Measurements from ENCODE around the gene IAH1.
"Not testable (repeated sequence)": the region's sequence is repeated elsewhere in the genome, so short reads cannot be mapped to it uniquely, and the experiment has no call there.

Gene IAH1

DNA sequence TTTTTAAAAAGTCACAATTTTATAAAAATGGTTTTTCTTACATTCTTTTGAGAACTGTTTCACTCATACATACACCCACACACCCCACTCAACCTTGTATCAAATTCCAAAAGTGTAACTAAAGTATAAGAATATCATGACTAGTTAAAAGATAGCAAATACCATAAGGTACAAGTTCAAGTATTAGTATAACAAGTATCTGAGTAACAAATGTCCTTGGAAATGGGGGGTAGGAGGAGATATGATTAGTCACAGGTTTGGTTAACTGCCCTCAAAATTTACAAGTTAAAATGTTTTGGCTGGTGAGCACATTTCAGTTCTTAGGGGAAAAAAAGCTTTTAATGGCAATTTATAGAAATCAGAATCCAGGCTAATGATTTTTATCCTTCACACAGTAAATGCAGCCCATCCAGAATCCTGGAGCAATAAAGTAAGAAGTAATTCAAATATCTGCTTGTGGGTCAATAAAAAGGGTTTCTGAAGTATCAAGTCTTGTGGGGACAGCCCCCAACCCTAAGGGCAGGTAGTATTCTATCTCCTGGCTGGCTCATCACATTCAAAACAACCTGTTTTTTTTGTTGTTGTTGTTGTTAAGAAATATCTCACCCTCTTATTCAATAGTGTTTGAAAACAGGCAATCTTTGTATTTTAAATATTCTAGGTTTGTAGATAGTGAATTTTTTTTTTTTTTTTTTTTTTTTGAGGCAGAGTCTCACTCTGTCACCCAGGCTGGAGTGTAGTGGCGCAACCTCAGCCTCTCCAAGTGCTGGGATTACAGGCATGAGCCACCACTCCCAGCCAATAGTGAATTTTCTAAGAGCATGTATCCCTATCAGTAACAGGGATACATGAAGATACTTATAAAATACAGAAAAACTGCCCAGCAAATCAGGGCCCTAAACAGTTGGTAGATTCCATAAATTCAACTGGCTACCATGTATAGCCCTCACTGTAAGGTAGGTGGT is 14.5 kb downstream of the IAH1 start:
- Mint-ChIP-seq H3K4me3 (no peak overlapping the region), H3K27ac (no peak overlapping the region), H3K4me1 (ENCODE audit: low read depth) (no peaks in the 10 kb centered on the region), H3K9me3 (no peaks in the 10 kb centered on the region), H3K27me3 (no peaks in the 10 kb centered on the region), H3K36me3 (ENCODE audit: low read depth) (peaks cover 98% of the 10 kb centered on the region)
- intact Hi-C loops (cut with micrococcal nuclease): no loop called here

DNA sequence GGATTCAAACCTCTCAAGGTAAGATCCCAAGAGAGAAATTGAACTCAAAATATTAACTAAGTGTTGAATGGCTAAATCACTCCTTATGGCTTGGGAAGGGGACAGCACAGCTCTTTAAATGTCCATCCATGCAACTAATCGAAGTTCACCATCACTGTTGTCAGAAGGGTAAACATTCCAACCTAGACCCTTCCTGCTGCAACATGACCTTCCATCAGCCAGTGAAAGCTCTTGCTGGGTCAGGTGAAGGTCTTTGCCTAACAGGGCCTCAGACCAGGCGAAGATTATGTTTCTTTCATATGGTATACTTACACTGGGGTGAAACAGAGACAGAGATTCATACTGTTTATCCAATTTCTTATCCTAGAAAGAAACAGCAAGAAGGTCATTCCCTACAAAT is 16.4 kb downstream of the IAH1 start:
- Mint-ChIP-seq H3K27ac (no peak overlapping the region), H3K9me3 (no peaks in the 10 kb centered on the region), H3K27me3 (no peaks in the 10 kb centered on the region), H3K4me1 (ENCODE audit: low read depth) (no peaks in the 10 kb centered on the region), H3K4me3 (no peak overlapping the region), H3K36me3 (ENCODE audit: low read depth) (peaks cover 96% of the 10 kb centered on the region)
- intact Hi-C loops (cut with micrococcal nuclease): no loop called here

GRCh38 chr2:9492927-9493326 is 18.6 kb downstream of the IAH1 start:
- H3K9me3 Mint-ChIP-seq: no peaks in the 10 kb centered on the region
- no peak overlapping the region for H3K27ac Mint-ChIP-seq
- H3K4me3 Mint-ChIP-seq: no peak overlapping the region
- no peaks in the 10 kb centered on the region for H3K27me3 Mint-ChIP-seq
- H3K36me3 Mint-ChIP-seq (ENCODE audit: low read depth): peaks cover 96% of the 10 kb centered on the region
- intact Hi-C loops (cut with micrococcal nuclease): no loop called here
- no peaks in the 10 kb centered on the region for H3K4me1 Mint-ChIP-seq (ENCODE audit: low read depth)

- H3K27ac Mint-ChIP-seq: no peak overlapping the region
- no peaks in the 10 kb centered on the region for H3K4me1 Mint-ChIP-seq (ENCODE audit: low read depth)
- no peaks in the 10 kb centered on the region for H3K9me3 Mint-ChIP-seq
- peaks cover 96% of the 10 kb centered on the region for H3K36me3 Mint-ChIP-seq (ENCODE audit: low read depth)
- no peaks in the 10 kb centered on the region for H3K27me3 Mint-ChIP-seq
- intact Hi-C loops (cut with micrococcal nuclease): no loop called here
- H3K4me3 Mint-ChIP-seq: no peak overlapping the region
Measured at GRCh38 chr2:9493478-9493877, 19.1 kb downstream of the IAH1 start.

- intact Hi-C loops (cut with micrococcal nuclease): no loop called here
- H3K27me3 Mint-ChIP-seq: no peaks in the 10 kb centered on the region
- no peak overlapping the region for H3K27ac Mint-ChIP-seq
- H3K36me3 Mint-ChIP-seq (ENCODE audit: low read depth): peaks cover 96% of the 10 kb centered on the region
- no peaks in the 10 kb centered on the region for H3K4me1 Mint-ChIP-seq (ENCODE audit: low read depth)
- H3K9me3 Mint-ChIP-seq: no peaks in the 10 kb centered on the region
- no peak overlapping the region for H3K4me3 Mint-ChIP-seq
Measured at GRCh38 chr2:9494081-9494480, 19.7 kb downstream of the IAH1 start.

GRCh38 chr2:9497017-9497416 is 22.7 kb downstream of the IAH1 start:
- H3K9me3 Mint-ChIP-seq: no peaks in the 10 kb centered on the region
- intact Hi-C loops (cut with micrococcal nuclease): no loop called here
- peaks cover 96% of the 10 kb centered on the region for H3K36me3 Mint-ChIP-seq (ENCODE audit: low read depth)
- no peaks in the 10 kb centered on the region for H3K27me3 Mint-ChIP-seq
- no peak overlapping the region for H3K27ac Mint-ChIP-seq
- no peaks in the 10 kb centered on the region for H3K4me1 Mint-ChIP-seq (ENCODE audit: low read depth)
- H3K4me3 Mint-ChIP-seq: no peak overlapping the region

- no peak overlapping the region for H3K27ac Mint-ChIP-seq
- intact Hi-C loops (cut with micrococcal nuclease): no loop called here
- H3K27me3 Mint-ChIP-seq: no peaks in the 10 kb centered on the region
- H3K9me3 Mint-ChIP-seq: no peaks in the 10 kb centered on the region
- no peak overlapping the region for H3K4me3 Mint-ChIP-seq
- H3K4me1 Mint-ChIP-seq (ENCODE audit: low read depth): no peaks in the 10 kb centered on the region
- peaks cover 98% of the 10 kb centered on the region for H3K36me3 Mint-ChIP-seq (ENCODE audit: low read depth)
Measured at GRCh38 chr2:9498210-9498609, 23.9 kb downstream of the IAH1 start.

DNA sequence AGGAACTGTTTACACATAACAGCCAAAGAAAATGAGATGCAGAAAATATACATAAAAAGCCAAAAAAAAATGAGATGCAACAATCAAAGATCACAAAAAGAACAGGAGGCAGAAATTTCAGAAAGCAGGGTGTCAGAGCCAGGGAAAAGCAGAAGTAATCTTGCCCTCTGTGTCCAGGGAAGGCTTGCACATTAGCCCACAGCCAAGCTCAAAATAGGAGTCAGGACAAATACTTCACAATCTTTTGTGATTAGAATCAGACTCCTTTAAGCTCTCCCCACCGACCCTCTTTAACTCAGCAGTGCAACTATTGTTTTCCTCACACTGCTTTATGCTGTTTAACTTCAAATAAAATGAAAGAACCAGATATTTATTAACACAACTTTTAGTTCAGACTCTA is 34.6 kb downstream of the IAH1 start:
- Mint-ChIP-seq H3K27me3 (no peaks in the 10 kb centered on the region), H3K36me3 (ENCODE audit: low read depth) (peaks cover 84% of the 10 kb centered on the region)
- intact Hi-C loops (cut with micrococcal nuclease): no loop called here

DNA sequence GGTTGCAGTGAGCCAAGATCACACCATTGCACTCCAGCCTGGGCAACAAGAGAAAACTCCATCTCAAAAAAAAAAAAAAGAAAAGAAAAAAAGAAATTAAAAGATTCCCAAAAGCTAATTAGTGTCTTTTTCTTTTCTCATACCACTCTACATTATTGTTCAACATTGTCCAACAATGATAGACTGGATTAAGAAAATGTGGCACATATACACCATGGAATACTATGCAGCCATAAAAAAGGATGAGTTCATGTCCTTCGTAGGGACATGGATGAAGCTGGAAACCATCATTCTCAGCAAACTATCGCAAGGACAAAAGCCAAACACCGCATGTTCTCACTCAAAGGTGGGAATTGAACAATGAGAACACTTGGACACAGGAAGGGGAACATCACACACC is 39.6 kb downstream of the IAH1 start:
- H3K4me1 Mint-ChIP-seq (ENCODE audit: low read depth); H3K9me3 Mint-ChIP-seq; H3K27ac Mint-ChIP-seq; H3K27me3 Mint-ChIP-seq; intact Hi-C loops (cut with micrococcal nuclease); H3K4me3 Mint-ChIP-seq: not testable (repeated sequence)
- H3K36me3 Mint-ChIP-seq (ENCODE audit: low read depth): peaks cover 79% of the 10 kb centered on the region

More for the DNA sequence above, 34.6 kb downstream of the IAH1 start:
- Mint-ChIP-seq H3K4me1 (ENCODE audit: low read depth) (peaks cover 9% of the 10 kb centered on the region), H3K27ac (peak overlapping the region; percentile 26), H3K9me3 (no peaks in the 10 kb centered on the region), H3K4me3 (no peak overlapping the region)

DNA sequence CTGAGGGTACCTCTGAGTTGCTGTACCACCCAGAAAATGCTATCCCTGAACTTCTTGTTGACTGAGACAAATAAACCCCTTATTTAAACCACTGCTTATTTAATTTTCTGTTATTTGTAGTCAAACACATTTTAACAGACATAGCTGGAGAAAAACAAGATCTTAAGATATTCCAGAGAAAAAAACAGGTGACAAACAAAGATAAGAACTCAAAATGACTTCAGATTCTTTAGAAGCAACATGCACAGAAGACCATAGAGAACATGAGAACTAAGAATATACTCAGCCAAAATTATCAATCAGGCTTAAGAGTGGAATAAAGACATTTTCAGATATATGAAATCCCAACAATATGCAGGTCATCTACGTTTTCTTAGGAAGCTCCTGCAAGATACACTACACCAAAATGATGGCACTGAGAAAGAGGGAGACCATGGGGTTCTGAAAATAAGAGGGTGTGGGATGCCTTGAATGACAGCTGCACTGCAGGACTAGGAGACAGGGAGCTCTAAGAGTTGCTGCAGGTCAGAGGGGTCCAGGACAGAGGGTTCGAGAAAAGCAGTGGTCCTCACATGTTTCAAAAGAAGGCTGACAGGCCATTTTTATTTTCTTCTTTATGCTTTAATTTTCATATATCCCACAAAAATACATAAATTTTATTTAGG is 42.9 kb downstream of the IAH1 start:
- no peak overlapping the region for H3K4me3 Mint-ChIP-seq
- H3K36me3 Mint-ChIP-seq (ENCODE audit: low read depth): peaks cover 86% of the 10 kb centered on the region
- H3K27ac Mint-ChIP-seq: no peak overlapping the region
- H3K4me1 Mint-ChIP-seq (ENCODE audit: low read depth): no peaks in the 10 kb centered on the region
- intact Hi-C loops (cut with micrococcal nuclease): no loop called here
- H3K27me3 Mint-ChIP-seq: no peaks in the 10 kb centered on the region
- no peaks in the 10 kb centered on the region for H3K9me3 Mint-ChIP-seq

DNA sequence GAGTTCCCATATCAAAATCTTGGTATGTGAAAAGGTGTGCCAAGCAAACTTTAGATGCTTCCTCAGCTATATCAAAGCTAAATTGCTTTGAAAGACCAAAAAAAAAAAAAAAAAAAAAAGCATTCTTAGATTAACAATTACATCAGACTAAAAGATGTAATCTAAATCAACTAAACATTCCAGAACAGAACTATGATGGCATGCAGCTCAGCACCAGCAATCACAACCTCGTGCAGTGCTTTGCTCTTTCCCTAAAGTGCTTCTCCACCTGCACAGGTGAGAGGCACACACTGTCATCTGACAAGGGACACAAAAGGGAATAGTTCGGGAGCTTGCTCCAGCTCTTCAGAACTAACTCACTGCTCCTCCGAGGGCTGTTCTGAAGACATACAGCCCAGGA is 43.8 kb downstream of the IAH1 start:
- Mint-ChIP-seq H3K27ac (no peak overlapping the region), H3K9me3 (no peaks in the 10 kb centered on the region), H3K4me3 (no peak overlapping the region), H3K27me3 (no peaks in the 10 kb centered on the region), H3K36me3 (ENCODE audit: low read depth) (peaks cover 84% of the 10 kb centered on the region), H3K4me1 (ENCODE audit: low read depth) (no peaks in the 10 kb centered on the region)
- intact Hi-C loops (cut with micrococcal nuclease): no loop called here

DNA sequence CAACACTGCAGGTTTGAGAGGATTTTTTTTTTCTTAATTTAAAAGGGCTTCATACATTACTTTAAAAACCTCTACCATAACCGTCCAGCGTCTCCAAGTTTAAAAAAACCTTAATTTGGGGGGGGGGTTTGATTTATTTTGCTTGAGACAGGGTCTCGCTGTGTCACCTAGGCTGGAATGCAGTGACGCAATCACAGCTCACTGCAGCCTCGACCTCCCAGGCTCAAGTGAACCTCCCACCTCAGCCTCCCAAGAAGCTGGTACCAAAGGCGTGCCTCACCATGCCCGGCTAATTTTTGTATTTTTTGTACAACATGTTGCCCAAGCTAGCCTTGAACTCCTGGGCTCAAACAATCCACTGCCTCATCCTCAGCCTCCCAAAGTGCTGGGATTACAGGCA is 44.4 kb downstream of the IAH1 start:
- Mint-ChIP-seq H3K4me1 (ENCODE audit: low read depth) (no peaks in the 10 kb centered on the region), H3K27me3 (no peaks in the 10 kb centered on the region), H3K9me3 (no peaks in the 10 kb centered on the region), H3K27ac (no peak overlapping the region), H3K36me3 (ENCODE audit: low read depth) (peaks cover 84% of the 10 kb centered on the region), H3K4me3 (no peak overlapping the region)
- intact Hi-C loops (cut with micrococcal nuclease): no loop called here

- H3K27me3 Mint-ChIP-seq: no peaks in the 10 kb centered on the region
- H3K27ac Mint-ChIP-seq: no peak overlapping the region
- H3K36me3 Mint-ChIP-seq (ENCODE audit: low read depth): peaks cover 84% of the 10 kb centered on the region
- H3K4me1 Mint-ChIP-seq (ENCODE audit: low read depth): peaks cover 2% of the 10 kb centered on the region
- intact Hi-C loops (cut with micrococcal nuclease): no loop called here
- H3K9me3 Mint-ChIP-seq: no peaks in the 10 kb centered on the region
- no peak overlapping the region for H3K4me3 Mint-ChIP-seq
Measured at GRCh38 chr2:9519250-9519649, 44.9 kb downstream of the IAH1 start.

DNA sequence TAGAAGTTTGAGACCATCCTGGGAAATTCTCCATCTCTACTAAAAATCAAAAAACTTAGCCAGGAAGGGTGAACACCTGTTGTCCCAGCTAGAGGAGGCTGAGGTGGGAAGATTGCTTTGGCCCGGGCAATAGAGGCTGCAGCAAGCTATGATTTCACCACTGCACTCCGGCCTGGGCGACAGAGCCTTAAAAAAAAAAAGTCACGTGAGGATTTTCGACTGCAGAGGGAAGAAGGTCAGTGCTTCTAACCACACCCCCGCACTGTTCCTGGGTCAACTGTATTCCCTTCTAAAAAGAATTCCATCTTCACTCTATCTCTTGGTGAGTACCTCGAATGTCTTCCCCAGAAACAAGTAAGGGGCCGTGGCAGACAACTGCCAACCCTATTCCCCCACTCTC is 49.9 kb downstream of the IAH1 start:
- Mint-ChIP-seq H3K27me3 (no peaks in the 10 kb centered on the region), H3K36me3 (ENCODE audit: low read depth) (peaks cover 91% of the 10 kb centered on the region), H3K4me1 (ENCODE audit: low read depth) (peaks cover 5% of the 10 kb centered on the region), H3K9me3 (no peaks in the 10 kb centered on the region), H3K27ac (no peak overlapping the region), H3K4me3 (no peak overlapping the region)
- intact Hi-C loops (cut with micrococcal nuclease): no loop called here
